DMS53 (cell line): Measurements from ENCODE around the gene CNOT3.

ENCODE experiments used
- DNase-seq: peaks from one replicate; lab custom pipeline; 2025; lab: John Stamatoyannopoulos, UW

Gene CNOT3

GRCh38 chr19:54121259-54121658, 16.3 kb upstream of the CNOT3 start:
- DNase-seq, result no peak

- DNase-seq, result no peak
These were observed 13.9 kb upstream of the CNOT3 start for GRCh38 chr19:54123682-54124081.

- no peak for DNase-seq
These were observed 13.2 kb upstream of the CNOT3 start for GRCh38 chr19:54124393-54124792.

GRCh38 chr19:54125713-54126112, 11.8 kb upstream of the CNOT3 start:
- DNase-seq, result no peak

GRCh38 chr19:54127688-54128440, 9.7 kb upstream of the CNOT3 start:
- no peak for DNase-seq

GRCh38 chr19:54128441-54128725, 9.2 kb upstream of the CNOT3 start:
- no peak for DNase-seq

GRCh38 chr19:54128796-54129616, 8.6 kb upstream of the CNOT3 start:
- DNase-seq, result no peak

- DNase-seq, result no peak
These were observed 8.0 kb upstream of the CNOT3 start for GRCh38 chr19:54129617-54129996.

- peak; percentile 56 for DNase-seq
These were observed 4.1 kb upstream of the CNOT3 start for GRCh38 chr19:54133312-54133956.

- no peak for DNase-seq
These were observed 3.5 kb upstream of the CNOT3 start for GRCh38 chr19:54133957-54134590.

GRCh38 chr19:54136086-54136863, 1.3 kb upstream of the CNOT3 start:
- DNase-seq, result peak; percentile 83

GRCh38 chr19:54136864-54137698, 481 bp upstream of the CNOT3 start:
- peak; percentile 100 for DNase-seq

- peak; percentile 51 for DNase-seq
These were observed 1.1 kb downstream of the CNOT3 start for GRCh38 chr19:54138489-54139256.

GRCh38 chr19:54141356-54141755, 3.8 kb downstream of the CNOT3 start:
- no peak for DNase-seq

- DNase-seq, result no peak
These were observed 4.7 kb downstream of the CNOT3 start for GRCh38 chr19:54142166-54142780.

GRCh38 chr19:54145541-54146158, 8.1 kb downstream of the CNOT3 start:
- no peak for DNase-seq

- no peak for DNase-seq
These were observed 10.1 kb downstream of the CNOT3 start for GRCh38 chr19:54147676-54148075.

GRCh38 chr19:54148158-54148557, 10.6 kb downstream of the CNOT3 start:
- DNase-seq, result no peak
